Measurements from ENCODE around the gene PCDH17.

Gene PCDH17

DNA sequence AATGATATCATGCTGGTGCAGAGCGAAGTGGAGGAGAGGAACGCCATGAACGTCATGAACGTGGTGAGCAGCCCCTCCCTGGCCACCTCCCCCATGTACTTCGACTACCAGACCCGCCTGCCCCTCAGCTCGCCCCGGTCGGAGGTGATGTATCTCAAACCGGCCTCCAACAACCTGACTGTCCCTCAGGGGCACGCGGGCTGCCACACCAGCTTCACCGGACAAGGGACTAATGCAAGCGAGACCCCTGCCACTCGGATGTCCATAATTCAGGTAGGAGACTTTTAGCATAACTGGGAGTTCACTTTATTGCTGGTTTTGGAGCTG, 3.3 kb downstream of the PCDH17 start:
- DNase-seq (ENCODE audit: low spot score), result peak; percentile 7

DNA sequence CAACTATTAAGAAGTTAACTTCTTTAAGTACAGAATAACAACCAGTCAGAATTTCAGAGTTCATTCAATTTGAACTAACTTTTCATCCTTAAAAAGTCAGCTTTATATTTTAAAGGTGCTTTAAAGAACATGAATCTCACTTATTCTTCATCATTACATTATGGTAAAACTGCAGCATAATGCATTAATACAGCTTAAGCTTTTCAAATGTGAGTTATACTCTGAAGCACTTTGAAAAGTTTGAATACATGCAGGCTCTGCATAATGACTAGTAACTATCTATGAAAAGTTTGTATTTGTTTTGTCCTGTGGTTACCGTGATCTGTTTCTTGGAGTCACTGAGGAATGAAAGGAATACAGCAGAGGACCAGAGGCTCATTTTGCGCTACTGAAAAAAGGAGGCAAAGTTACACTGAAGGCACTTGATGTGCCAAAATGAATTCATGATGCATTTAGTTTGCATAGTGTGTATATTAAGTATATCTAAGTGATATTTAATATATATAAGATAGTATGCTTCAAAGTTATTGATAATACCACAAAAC, 4.1 kb downstream of the PCDH17 start:
- DNase-seq (ENCODE audit: low spot score), result no peak

DNA sequence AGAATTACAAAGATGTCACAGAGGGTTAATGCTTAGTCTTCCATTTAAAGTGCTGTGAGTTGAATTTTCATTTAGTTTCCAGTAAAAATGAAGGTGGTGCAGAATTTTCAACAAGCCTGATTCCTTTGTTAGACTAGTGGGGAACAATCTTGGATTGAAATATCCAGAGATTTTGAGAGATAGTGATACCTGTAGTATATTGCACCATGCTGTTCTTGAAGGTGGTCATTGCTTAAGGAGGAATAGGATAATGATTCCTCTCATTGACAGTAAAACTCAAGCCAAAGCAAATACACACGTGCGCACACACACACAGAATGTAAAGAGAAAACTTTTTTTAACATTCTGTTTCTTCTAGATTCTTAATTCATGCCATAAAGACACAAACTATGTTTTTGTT, 5.3 kb downstream of the PCDH17 start:
- DNase-seq (ENCODE audit: low spot score), result no peak

DNA sequence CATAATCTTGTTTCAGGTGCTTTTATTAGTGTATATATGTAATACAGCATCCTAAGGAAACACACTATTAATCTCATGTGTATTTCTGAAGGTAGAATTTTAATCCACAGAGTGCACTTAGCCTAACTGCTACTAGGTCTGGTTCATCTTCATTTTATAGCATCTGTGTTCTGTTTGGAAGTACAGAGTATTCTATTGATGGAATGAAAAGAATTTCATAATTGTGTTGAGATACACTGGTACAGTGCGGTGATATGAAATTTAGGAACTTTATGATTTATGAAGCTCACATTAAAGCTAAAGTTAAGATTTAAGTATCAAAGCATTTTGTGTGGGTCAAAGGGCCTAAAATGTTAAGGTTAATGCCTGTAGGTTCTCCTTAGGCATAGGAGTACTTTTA, 6.0 kb downstream of the PCDH17 start:
- DNase-seq (ENCODE audit: low spot score), result no peak

- DNase-seq (ENCODE audit: low spot score), result no peak
Observed at GRCh38 chr13:57638186-57638890, 6.8 kb downstream of the PCDH17 start.

DNA sequence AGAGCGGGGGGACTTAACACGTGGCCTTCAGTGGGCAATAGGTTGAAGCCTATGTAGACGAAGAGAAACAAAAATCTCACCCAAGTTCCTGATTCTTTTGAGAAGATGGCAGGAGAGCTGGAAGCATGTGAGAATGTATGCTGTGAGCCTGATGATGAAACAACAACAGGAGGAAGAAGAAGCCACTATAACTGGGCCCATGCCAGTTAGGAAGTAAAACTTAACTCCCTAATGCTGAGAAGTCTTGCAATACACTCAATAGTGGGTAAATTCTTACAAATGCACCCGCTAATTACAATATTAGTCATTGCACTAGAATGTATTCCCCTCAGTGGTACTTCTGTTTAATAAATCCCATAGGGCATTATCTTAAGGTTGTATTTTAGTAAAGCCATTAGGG, 9.1 kb downstream of the PCDH17 start:
- no peak for DNase-seq (ENCODE audit: low spot score)

GRCh38 chr13:57641051-57641450, 9.5 kb downstream of the PCDH17 start:
- no peak for DNase-seq (ENCODE audit: low spot score)

DNA sequence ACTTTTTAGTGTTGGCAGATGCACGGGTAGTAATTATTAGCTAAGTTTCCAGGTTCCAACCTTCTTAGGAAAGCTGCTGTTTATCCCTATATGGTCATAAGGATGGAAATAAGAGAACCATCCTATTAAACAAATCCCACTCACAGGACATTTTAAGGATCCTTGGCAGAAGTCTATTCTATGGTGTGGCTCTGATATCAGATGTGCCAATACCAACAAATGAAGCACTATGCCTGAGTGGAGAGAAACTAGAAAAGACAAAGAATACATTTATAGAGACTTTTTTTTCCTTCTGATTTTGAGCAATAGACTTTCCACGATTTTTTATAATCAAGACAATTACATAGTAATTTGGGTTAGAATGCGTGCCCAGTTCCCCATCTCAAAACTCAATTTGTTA, 12.6 kb downstream of the PCDH17 start:
- DNase-seq (ENCODE audit: low spot score), result no peak

DNA sequence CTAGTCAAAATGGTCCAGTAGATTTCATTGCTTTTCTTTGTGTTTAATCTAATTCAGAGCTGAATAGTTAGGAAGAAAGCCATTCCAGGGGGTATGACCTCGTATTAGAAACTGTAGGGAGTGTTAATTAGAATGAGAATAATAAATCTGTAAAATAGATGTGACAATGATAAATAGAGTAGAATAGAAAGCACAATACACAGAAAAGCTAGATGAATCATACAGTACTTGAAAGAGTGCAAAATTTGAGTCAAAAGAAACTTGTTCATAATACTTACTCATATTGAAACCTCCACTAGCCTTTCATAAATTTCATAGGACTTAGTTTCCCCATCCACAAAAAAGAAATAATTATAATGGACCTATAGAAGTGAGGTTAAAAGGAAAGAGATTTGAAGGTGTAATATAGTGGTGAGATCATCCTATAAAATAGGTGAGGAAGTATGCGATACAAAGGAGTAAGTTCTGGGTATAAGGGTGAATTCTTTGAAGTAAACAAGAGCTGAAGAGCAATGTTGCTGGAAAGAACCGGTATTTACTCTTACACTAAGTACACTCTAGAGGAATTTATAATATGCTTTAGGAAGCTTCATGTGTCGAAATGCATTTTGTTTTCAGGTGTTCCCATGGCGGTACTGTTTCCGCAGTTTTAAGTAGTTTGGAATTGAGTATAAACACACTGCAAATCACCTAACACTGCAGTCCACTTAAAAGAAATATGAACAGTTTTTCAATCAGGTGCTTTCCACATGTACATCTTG, 21.9 kb downstream of the PCDH17 start:
- no peak for DNase-seq (ENCODE audit: low spot score)

GRCh38 chr13:57665481-57665880, 33.9 kb downstream of the PCDH17 start:
- DNase-seq (ENCODE audit: low spot score), result no peak

DNA sequence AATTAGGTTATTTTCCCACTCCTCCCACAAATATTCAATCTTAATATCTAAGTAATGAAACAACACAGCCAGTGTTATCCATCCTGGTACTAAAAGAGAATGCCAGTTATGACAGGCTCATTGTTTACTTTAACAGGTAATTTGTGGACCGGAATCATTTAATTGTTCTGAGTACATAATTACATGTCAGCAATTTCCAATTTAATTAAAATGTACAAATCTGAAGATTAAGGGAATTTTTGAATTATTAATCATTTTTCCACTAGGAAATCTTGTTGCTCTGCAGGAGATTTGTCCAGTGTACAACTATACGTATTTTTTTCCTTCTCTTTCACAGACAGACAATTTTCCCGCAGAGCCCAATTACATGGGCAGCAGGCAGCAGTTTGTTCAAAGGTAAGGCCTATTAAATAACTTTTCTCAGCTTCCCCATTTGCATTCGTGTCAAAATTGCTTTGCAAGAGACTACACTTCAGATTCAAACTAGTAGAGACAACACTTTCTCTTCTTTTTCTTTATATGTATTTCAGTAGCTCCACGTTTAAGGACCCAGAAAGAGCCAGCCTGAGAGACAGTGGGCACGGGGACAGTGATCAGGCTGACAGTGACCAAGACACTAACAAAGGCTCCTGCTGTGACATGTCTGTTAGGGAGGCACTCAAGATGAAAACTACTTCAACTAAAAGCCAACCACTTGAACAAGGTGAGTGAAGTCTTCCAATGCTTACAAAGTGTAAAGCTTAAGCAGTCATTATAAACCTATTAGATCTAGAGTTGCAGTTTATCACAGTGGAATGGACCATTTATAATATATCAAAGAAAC, 34.8 kb downstream of the PCDH17 start:
- DNase-seq (ENCODE audit: low spot score), result no peak

GRCh38 chr13:57672168-57672567, 40.6 kb downstream of the PCDH17 start:
- DNase-seq (ENCODE audit: low spot score), result no peak

- DNase-seq (ENCODE audit: low spot score), result no peak
Observed at GRCh38 chr13:57673197-57673596, 41.7 kb downstream of the PCDH17 start.

DNA sequence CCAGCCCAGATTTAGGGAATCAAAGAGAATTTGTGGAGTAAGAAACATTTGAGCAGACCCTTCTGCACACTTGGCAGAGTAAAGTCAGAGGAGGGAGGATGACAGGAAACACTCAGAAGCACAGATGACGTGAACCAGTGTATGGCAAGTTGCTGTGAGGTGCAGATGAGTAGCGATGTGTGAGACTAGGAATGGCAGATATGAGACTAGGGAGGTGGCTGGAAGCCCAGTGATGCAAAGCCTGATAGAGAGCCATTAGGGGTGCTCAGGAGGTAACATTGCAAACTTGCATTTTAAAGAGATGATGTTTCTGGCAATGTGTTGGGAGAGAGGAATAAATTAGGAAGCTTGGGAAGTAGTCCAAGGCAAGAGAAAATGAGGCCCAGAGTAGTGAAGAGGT, 44.0 kb downstream of the PCDH17 start:
- DNase-seq (ENCODE audit: low spot score), result no peak

DNA sequence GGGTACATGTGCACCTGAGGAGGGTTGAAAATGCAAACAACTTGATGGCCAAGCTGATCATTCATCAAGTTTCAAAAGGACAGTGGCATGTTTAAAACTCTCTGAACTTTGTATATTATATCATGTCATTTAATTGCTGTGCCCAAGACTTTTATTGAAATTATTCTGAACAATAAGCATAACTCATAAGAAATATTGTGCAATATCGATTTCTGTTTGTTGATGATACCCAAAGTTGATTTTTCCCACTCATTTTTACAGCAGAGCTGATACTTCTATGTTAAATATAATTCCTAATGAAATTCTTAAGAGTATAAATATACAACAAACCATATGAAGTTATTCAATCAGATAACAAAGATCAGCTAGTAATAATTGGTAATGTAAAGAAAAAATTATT, 49.1 kb downstream of the PCDH17 start:
- DNase-seq (ENCODE audit: low spot score), result no peak

DNA sequence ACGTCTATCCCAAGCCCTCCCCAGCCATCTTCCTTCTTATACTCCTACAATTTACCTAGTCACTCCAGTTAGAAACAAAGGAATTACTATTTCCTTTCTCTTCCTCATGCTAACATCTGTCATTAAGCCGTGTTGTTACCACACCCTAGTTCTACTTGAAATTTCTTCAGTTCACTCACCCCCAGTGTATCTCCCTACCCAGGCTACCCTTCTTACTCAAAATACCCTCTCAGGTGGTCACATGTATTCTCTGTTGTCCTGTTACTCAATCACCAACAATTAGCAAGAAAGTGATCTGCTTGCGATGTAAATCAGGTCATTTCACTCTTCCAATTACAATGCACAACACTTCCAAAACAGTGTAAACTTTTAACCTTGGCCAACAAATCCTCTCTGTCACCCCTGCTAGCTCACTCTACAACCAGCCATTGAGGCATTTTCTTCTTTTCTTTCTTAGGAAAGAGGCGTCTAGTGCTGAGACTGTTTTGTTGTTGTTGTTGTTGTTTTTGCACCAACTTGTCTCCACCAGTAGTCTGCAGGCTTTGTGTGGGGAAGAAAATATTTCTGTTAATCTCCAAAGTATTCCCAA, 50.7 kb downstream of the PCDH17 start:
- DNase-seq (ENCODE audit: low spot score), result no peak

GRCh38 chr13:57698851-57699250, 67.3 kb downstream of the PCDH17 start:
- no peak for DNase-seq (ENCODE audit: low spot score)

- DNase-seq (ENCODE audit: low spot score), result no peak
Observed at GRCh38 chr13:57704031-57704430, 72.5 kb downstream of the PCDH17 start.

- peak; percentile 29 for DNase-seq (ENCODE audit: low spot score)
Observed at GRCh38 chr13:57716295-57716694, 84.8 kb downstream of the PCDH17 start.

DNA sequence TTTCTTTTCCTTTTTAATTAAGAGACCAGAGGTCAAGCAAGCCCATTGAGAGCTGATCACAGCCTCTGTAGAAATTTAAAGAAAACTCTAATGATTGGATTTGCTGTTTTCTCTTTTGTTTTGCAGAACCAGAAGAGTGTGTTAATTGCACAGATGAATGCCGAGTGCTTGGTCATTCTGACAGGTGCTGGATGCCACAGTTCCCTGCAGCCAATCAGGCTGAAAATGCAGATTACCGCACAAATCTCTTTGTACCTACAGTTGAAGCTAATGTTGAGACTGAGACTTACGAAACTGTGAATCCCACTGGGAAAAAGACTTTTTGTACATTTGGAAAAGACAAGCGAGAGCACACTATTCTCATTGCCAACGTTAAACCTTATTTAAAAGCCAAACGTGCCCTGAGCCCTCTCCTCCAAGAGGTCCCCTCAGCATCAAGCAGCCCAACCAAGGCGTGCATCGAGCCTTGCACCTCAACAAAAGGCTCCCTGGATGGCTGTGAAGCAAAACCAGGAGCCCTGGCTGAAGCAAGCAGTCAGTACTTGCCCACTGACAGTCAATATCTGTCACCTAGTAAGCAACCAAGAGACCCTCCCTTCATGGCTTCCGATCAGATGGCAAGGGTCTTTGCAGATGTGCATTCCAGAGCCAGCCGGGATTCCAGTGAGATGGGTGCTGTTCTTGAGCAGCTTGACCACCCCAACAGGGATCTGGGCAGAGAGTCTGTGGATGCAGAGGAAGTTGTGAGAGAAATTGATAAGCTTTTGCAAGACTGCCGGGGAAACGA, 93.1 kb downstream of the PCDH17 start:
- no peak for DNase-seq (ENCODE audit: low spot score)

DNA sequence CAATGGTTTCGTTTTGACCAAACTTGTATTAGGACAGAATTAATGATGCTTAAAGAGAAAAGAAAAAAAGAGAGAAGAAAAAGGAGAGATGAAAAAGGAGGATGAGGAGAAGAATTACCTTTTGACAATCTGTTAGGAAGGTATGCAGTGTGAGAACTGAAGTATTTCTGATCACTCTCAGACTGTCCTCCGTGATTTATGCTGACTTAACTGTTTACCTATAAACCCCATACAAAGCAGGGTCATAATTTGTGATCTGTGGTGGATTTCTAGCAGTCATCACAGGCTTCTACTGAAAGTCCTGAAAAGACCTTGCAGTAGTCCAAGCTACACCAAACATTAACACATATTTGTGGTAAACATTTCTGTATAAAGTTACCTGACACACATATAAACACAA, 93.9 kb downstream of the PCDH17 start:
- DNase-seq (ENCODE audit: low spot score), result no peak

DNA sequence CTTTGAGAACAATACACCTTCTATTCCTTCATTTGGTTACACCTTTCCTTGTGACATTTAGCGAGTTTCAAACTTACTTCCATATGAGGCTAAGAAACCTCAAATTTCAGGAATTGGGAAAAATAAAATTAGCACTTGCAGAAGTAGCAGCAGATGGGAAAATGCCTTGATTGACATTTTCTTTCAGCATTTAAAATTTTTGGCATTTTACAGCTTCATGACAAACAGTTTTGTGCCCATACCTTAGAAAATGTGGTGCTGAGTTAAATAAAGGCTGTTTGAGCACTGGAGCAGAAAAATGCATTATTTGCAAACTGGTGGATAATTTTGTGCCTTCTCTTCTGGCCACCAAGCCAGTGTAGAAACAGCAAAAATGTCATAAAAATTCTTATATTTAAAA, 95.4 kb downstream of the PCDH17 start:
- no peak for DNase-seq (ENCODE audit: low spot score)

Measured in iPS-NIHi11 (cell line).